Large intestine (tissue), 3 donors: ENCODE measurements around the gene CELSR1. TPM values are rescaled to one million over a fixed set of nuclear protein-coding genes. Genes with fewer than 3 reads are reported as not detected.

Experiments used
- DNase-seq, 2 donors: peaks; one replicate each; pipeline versions ENCODE4 v3.0.0 to v3.0.0-alpha.2; 2013
- H3K27ac ChIP-seq: one replicate; pipeline ENCODE4 v1.5.1; 2013; ENCODE audit warnings: low read length
- H3K27me3 ChIP-seq: 2 replicates; pipeline ENCODE4 v1.6.1; 2013; ENCODE audit warnings: low read length; ENCODE audit not compliant: control insufficient read depth, insufficient read depth
- H3K36me3 ChIP-seq: 2 replicates; pipeline ENCODE4 v1.6.1; 2013; ENCODE audit warnings: low read length; ENCODE audit not compliant: control insufficient read depth, insufficient read depth
- H3K4me1 ChIP-seq: one replicate; pipeline ENCODE4 v1.6.1; 2013; ENCODE audit warnings: low read length; ENCODE audit not compliant: control insufficient read depth, insufficient read depth
- H3K4me3 ChIP-seq: one replicate; pipeline ENCODE4 v1.5.1; 2013; ENCODE audit warnings: low read length
- H3K9me3 ChIP-seq: one replicate; pipeline ENCODE4 v1.6.1; 2013; ENCODE audit warnings: mild to moderate bottlenecking, low read depth, low read length, moderate library complexity; ENCODE audit not compliant: control insufficient read depth
- WGBS: methylation state at CpG from one replicate; pipeline ENCODE4 v1.1.5; 2013; ENCODE audit warnings: low lambda C conversion rate; ENCODE audit not compliant: insufficient coverage; 5-methylcytosine and 5-hydroxymethylcytosine counted together
- polyA plus RNA-seq: library from polyadenylated mRNA; unstranded; fragments of 120-200 nt; gene quantifications from one replicate; pipeline ENCODE4 v1.2.1, GENCODE V29; 2013

Gene CELSR1
- polyA plus RNA-seq, 1 donor, result 5.9 TPM

- no CpG with 5 or more reads among the region's 13 CpGs for WGBS
- DNase-seq, result no peak
- H3K36me3 ChIP-seq, result peaks cover 32% of the 10 kb centered on the region
- H3K4me1 ChIP-seq, result no peaks in the 10 kb centered on the region
- H3K27ac ChIP-seq, result no peak overlapping the region
- H3K27me3 ChIP-seq, result no peaks in the 10 kb centered on the region
- no peaks in the 10 kb centered on the region for H3K9me3 ChIP-seq
- H3K4me3 ChIP-seq, result no peak overlapping the region
Observed at GRCh38 chr22:46327691-46328465, 209.5 kb downstream of the CELSR1 start.

- H3K9me3 ChIP-seq, result no peaks in the 10 kb centered on the region
- H3K27me3 ChIP-seq, result no peaks in the 10 kb centered on the region
- H3K4me3 ChIP-seq, result no peak overlapping the region
- H3K27ac ChIP-seq, result no peak overlapping the region
- H3K4me1 ChIP-seq, result no peaks in the 10 kb centered on the region
- no CpG with 5 or more reads among the region's 23 CpGs for WGBS
- DNase-seq, result no peak
- H3K36me3 ChIP-seq, result peaks cover 31% of the 10 kb centered on the region
Observed at GRCh38 chr22:46326066-46326680, 211.2 kb downstream of the CELSR1 start.

GRCh38 chr22:46323162-46323561, 214.3 kb downstream of the CELSR1 start:
- no CpG with 5 or more reads among the region's 19 CpGs for WGBS
- Histone ChIP-seq H3K27me3 (no peaks in the 10 kb centered on the region), H3K36me3 (peaks cover 29% of the 10 kb centered on the region), H3K4me3 (no peak overlapping the region), H3K27ac (no peak overlapping the region), H3K4me1 (no peaks in the 10 kb centered on the region), H3K9me3 (no peaks in the 10 kb centered on the region)
- no peak for DNase-seq

GRCh38 chr22:46322711-46323110, 214.7 kb downstream of the CELSR1 start:
- no peaks in the 10 kb centered on the region for H3K27me3 ChIP-seq
- H3K36me3 ChIP-seq, result peaks cover 34% of the 10 kb centered on the region
- DNase-seq, result no peak
- no peaks in the 10 kb centered on the region for H3K4me1 ChIP-seq
- no peak overlapping the region for H3K4me3 ChIP-seq
- no peak overlapping the region for H3K27ac ChIP-seq
- no CpG with 5 or more reads among the region's 15 CpGs for WGBS
- H3K9me3 ChIP-seq, result no peaks in the 10 kb centered on the region

- no peak overlapping the region for H3K4me3 ChIP-seq
- no peak overlapping the region for H3K27ac ChIP-seq
- no peaks in the 10 kb centered on the region for H3K4me1 ChIP-seq
- no peaks in the 10 kb centered on the region for H3K9me3 ChIP-seq
- no peak for DNase-seq
- no CpG with 5 or more reads among the region's 20 CpGs for WGBS
- peaks cover 33% of the 10 kb centered on the region for H3K36me3 ChIP-seq
- H3K27me3 ChIP-seq, result no peaks in the 10 kb centered on the region
Observed at GRCh38 chr22:46320716-46321386, 216.6 kb downstream of the CELSR1 start.

GRCh38 chr22:46320166-46320710, 217.2 kb downstream of the CELSR1 start:
- no peaks in the 10 kb centered on the region for H3K9me3 ChIP-seq
- no peak for DNase-seq
- H3K36me3 ChIP-seq, result peaks cover 27% of the 10 kb centered on the region
- no peak overlapping the region for H3K27ac ChIP-seq
- H3K4me1 ChIP-seq, result no peaks in the 10 kb centered on the region
- WGBS, result no CpG with 5 or more reads among the region's 14 CpGs
- H3K4me3 ChIP-seq, result no peak overlapping the region
- no peaks in the 10 kb centered on the region for H3K27me3 ChIP-seq

GRCh38 chr22:46319319-46319718, 218.1 kb downstream of the CELSR1 start:
- WGBS, result no CpG with 5 or more reads among the region's 10 CpGs
- no peak overlapping the region for H3K27ac ChIP-seq
- peaks cover 27% of the 10 kb centered on the region for H3K36me3 ChIP-seq
- no peaks in the 10 kb centered on the region for H3K27me3 ChIP-seq
- no peak for DNase-seq
- H3K4me3 ChIP-seq, result no peak overlapping the region
- H3K9me3 ChIP-seq, result no peaks in the 10 kb centered on the region
- no peaks in the 10 kb centered on the region for H3K4me1 ChIP-seq

- DNase-seq, result no peak
- Histone ChIP-seq H3K27ac (no peak overlapping the region), H3K4me1 (no peaks in the 10 kb centered on the region), H3K4me3 (no peak overlapping the region), H3K9me3 (no peaks in the 10 kb centered on the region), H3K27me3 (no peaks in the 10 kb centered on the region), H3K36me3 (peaks cover 27% of the 10 kb centered on the region)
- WGBS, result no CpG with 5 or more reads among the region's 15 CpGs
Observed at GRCh38 chr22:46318576-46318975, 218.8 kb downstream of the CELSR1 start.

GRCh38 chr22:46317646-46318045, 219.8 kb downstream of the CELSR1 start:
- Histone ChIP-seq H3K4me3 (no peak overlapping the region), H3K27me3 (no peaks in the 10 kb centered on the region), H3K36me3 (peaks cover 22% of the 10 kb centered on the region), H3K4me1 (no peaks in the 10 kb centered on the region), H3K27ac (no peak overlapping the region), H3K9me3 (no peaks in the 10 kb centered on the region)
- no CpG with 5 or more reads among the region's 20 CpGs for WGBS
- DNase-seq, result no peak

GRCh38 chr22:46315976-46316375, 221.4 kb downstream of the CELSR1 start:
- Histone ChIP-seq H3K36me3 (peaks cover 19% of the 10 kb centered on the region), H3K4me3 (no peak overlapping the region), H3K4me1 (no peaks in the 10 kb centered on the region), H3K27ac (no peak overlapping the region), H3K27me3 (no peaks in the 10 kb centered on the region), H3K9me3 (no peaks in the 10 kb centered on the region)
- no peak for DNase-seq
- WGBS, result no CpG with 5 or more reads among the region's 12 CpGs
